ENCODE data around the gene CAPS.

The CAPS gene

DNA sequence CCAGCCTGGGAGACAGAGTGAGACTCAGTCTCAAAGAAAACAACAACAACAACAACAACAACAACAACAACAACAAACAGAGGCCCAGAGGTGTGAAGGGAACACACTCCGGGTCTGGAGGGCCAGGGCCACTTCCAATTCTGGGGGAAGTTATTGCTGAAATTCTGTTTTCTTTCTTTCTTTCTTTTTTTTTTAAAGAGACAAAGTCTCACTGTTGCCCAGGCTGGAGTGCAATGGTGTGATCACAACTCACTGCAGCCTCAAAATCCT, 3.5 kb upstream of the CAPS start:
- DNase-seq (ENCODE audit: low spot score): no peak

DNA sequence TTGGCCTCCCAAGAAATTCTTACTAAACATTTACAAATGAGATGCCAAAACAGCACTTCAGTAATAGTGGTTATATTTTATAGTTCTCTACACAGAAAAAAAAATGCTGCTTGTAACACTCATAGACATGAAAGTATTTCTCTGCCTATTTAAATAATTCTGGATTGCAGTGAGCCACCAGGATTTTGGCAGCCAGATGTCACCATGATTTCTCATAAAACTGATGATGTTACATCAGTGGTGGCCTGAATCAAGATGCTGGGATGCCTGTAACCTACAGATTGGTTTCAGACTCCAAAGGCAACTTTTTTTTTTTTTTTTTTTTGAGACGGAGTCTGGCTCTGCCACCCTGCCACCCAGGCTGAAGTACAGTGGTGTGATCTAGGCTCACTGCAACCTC, 2.7 kb upstream of the CAPS start:
- DNase-seq (ENCODE audit: low spot score): no peak

DNA sequence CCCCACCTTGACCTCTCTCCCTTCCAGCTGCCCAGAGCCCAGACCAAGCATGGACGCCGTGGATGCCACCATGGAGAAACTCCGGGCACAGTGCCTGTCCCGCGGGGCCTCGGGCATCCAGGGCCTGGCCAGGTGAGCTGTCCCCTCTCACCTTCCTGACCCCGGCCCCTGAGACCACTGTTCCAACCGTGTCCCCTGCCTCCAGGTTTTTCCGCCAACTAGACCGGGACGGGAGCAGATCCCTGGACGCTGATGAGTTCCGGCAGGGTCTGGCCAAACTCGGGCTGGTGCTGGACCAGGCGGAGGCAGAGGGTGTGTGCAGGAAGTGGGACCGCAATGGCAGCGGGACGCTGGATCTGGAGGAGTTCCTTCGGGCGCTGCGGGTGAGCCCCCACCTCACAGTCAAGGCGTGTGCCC, 312 bp downstream of the CAPS start:
- DNase-seq (ENCODE audit: low spot score): no peak

DNA sequence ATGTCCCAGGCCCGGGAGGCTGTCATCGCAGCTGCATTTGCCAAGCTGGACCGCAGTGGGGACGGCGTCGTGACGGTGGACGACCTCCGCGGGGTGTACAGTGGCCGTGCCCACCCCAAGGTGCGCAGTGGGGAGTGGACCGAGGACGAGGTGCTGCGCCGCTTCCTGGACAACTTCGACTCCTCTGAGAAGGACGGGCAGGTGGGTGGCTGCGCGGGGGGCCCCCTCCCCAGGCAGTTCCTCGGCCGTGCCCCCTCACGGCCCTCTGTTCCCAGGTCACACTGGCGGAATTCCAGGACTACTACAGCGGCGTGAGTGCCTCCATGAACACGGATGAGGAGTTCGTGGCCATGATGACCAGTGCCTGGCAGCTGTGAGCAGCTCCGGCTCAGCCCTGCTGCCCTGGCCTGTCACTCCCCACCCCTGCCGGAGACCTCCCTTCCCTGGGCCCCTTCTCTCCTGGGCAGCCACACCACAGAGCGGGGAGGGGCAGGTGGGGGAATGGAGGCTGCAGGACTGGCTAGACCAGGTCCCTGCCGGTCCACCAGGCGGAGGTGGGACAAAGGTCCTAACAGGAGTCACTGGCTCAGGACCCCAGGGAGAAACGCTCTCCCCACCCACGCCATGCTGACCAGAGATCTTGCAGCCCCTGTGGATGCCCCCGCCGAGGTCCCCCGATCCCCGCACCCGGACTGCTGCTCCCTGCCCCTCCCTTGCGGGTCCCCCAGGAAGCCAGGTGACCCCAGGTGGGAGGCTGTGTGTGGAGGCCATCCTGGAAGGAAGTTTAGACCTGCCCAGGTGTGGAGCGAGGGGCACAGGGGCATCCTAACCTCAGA, 1.1 kb downstream of the CAPS start:
- DNase-seq (ENCODE audit: low spot score): no peak

- DNase-seq (ENCODE audit: low spot score): no peak
These were observed 1.7 kb downstream of the CAPS start for GRCh38 chr19:5915782-5916165.

DNA sequence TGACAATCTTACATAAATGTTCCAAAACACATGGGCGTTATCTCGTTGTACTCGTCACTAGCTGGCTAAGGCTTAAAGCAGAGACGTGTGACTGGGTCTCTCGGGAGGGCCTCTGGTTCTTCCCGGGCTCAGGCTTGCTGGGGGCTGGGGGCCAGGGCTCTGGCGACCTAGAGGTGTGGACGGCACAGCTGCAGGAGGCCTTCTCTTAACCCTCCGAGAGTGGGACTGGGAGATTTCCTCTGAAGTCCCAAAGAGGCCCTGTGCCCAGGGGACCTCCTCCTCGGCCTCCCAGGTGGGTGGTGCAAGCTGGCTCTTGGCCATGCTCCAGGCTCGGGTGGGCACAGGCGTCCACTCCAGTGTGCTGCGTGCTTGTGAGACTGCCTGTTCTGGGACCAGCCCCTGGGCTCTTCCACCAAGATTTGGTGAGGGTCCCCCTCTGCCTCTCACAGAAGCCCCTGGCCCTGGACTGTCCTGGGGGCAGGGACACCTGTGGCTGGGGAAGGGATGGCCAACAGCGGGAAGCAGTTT, 2.2 kb downstream of the CAPS start:
- no peak for DNase-seq (ENCODE audit: low spot score)

GRCh38 chr19:5917431-5918107, 3.5 kb downstream of the CAPS start:
- DNase-seq (ENCODE audit: low spot score): no peak

GRCh38 chr19:5918463-5919079, 4.5 kb downstream of the CAPS start:
- DNase-seq (ENCODE audit: low spot score): no peak

- DNase-seq (ENCODE audit: low spot score): no peak
These were observed 7.6 kb downstream of the CAPS start for GRCh38 chr19:5921516-5922160.

DNA sequence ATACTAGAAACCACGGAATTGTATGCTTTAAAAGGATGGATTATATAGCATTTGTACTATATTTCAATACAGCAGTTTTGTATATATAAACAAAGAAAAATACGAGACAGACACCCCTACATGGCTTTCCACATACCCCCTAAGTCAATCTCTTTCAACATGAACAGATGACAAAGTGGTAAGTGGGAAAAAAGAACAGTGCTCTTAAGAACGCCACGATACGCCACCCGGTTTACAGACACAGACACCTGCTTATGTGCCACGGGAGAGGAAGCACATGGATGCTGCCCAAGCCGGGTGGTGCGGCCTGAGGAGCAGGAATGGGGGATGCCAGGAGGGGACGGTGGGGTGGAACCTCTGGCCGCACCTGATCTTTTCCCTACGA, 8.1 kb downstream of the CAPS start:
- no peak for DNase-seq (ENCODE audit: low spot score)

GRCh38 chr19:5923356-5923755, 9.3 kb downstream of the CAPS start:
- no peak for DNase-seq (ENCODE audit: low spot score)

- no peak for DNase-seq (ENCODE audit: low spot score)
These were observed 11.9 kb downstream of the CAPS start for GRCh38 chr19:5925830-5926427.

DNA sequence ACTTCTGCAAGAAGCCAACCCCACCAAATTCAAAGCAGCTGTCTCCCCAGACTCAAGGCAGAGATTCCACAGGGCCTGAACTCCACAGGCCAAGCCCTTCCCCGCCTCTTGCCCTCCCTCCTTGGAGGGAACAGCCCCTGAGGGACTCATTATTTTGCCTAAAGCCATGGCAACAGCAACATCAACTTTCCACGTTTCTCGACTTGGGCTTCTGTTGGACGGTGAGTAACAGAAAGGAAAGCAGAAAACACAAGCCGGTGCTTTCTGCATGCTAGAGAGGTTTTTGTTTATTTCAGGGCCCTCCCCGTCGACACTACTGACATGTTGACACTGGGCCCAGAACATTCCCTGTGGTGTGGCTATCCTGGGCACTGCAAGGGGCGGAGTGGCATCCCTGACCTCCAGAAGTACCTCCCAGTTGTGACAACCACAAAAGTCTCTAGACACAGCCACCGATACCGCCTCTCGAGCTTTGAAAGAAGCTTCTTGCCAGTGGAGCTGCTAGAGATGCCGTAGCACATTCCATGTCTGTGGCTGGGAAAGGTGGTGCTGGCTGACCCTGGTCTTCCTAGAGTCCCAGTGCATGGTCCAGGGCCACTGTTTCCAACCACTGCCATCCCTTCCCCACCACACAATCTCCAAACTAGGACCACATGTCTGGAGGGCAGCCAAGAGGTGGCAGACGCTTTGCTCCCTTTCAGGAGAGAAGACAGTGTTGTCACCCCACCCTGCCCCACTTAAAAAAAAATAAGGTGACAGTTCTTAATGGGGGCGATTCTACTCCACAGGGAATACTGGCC, 12.8 kb downstream of the CAPS start:
- no peak for DNase-seq (ENCODE audit: low spot score)

DNA sequence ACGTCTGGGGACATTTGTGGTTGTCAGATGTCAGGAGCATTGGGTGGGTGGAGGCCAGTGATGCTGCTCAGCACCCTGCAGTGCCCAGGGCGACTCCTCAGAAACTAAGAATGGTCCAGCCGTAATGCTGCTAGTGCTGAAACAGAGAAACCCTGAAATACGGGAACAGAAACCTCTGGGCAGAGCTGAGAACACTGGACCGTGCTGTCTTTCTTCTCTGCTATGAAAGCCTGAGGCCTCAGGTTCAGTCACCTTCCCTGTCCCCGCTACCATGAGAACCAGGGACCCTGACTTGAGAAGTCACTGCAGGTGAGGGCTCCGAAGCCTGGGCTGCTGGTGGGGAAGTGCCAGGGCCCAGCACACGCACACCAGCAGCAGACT, 13.4 kb downstream of the CAPS start:
- no peak for DNase-seq (ENCODE audit: low spot score)

GRCh38 chr19:5929179-5929578, 15.1 kb downstream of the CAPS start:
- DNase-seq (ENCODE audit: low spot score): no peak

GRCh38 chr19:5929625-5930024, 15.6 kb downstream of the CAPS start:
- no peak for DNase-seq (ENCODE audit: low spot score)

GRCh38 chr19:5931251-5931650, 17.2 kb downstream of the CAPS start:
- DNase-seq (ENCODE audit: low spot score): no peak

DNA sequence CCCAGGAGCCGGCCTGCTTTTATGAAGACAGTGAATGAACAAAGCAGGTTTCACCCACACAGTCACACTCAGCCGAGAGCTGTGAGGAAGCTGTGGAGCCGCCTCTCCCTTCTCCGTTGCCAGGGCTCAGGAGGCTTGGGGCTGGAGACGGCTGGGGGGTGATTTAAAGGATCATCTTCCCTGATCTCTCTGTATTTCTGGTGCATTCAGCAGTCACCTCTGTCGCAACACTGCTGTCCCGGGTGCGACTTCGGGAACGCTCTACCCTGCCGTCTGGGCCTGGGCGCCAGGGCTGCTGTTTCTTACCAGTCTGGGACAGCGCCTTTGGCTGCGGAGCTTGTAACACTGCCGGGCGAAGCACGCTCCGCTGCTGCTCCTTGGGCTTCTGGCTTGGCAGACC, 18.1 kb downstream of the CAPS start:
- DNase-seq (ENCODE audit: low spot score): no peak

GRCh38 chr19:5932609-5933262, 18.7 kb downstream of the CAPS start:
- DNase-seq (ENCODE audit: low spot score): no peak

GRCh38 chr19:5933391-5934068, 19.5 kb downstream of the CAPS start:
- DNase-seq (ENCODE audit: low spot score): no peak

- DNase-seq (ENCODE audit: low spot score): no peak
These were observed 20.0 kb downstream of the CAPS start for GRCh38 chr19:5934069-5934401.
